Neural cell (in vitro differentiated cells): ENCODE results near the gene RUBCNL. TPM values are rescaled to one million over a fixed set of nuclear protein-coding genes. Genes with fewer than 3 reads are reported as not detected.

ENCODE experiments used
- H2AFZ ChIP-seq: fragments of 200-600, 300-800 bp; sonication (generic), shearing (Covaris generic); 2 replicates; pipeline ENCODE4 v1.6.0; 2014; ENCODE audit warnings: low read depth, mild to moderate bottlenecking, antibody characterized with exemption, low read length, moderate library complexity
- H3F3A ChIP-seq: fragments of 200-600 bp; shearing (Covaris generic); 2 replicates; pipeline ENCODE4 v1.6.1; 2016; ENCODE audit warnings: mild to moderate bottlenecking, moderate library complexity, mixed read lengths, antibody characterized with exemption, low read length; ENCODE audit not compliant: insufficient read depth, poor library complexity, severe bottlenecking
- H3K27ac ChIP-seq: fragments of 200-600, 300-800 bp; sonication (generic), shearing (Covaris generic); 2 replicates; pipeline ENCODE4 v1.5.1; 2014; ENCODE audit warnings: mild to moderate bottlenecking, low read length, moderate library complexity
- H3K27me3 ChIP-seq: fragments of 300-800, 200-600 bp; sonication (generic), shearing (Covaris generic); 2 replicates; pipeline ENCODE4 v1.6.0; 2014; ENCODE audit warnings: mild to moderate bottlenecking, low read depth, low read length, moderate library complexity; ENCODE audit not compliant: insufficient read depth
- H3K36me3 ChIP-seq: fragments of 300-800, 200-600 bp; sonication (generic), shearing (Covaris generic); 2 replicates; pipeline ENCODE4 v1.5.1; 2014; ENCODE audit warnings: mild to moderate bottlenecking, antibody characterized with exemption, low read length, moderate library complexity; ENCODE audit not compliant: insufficient read depth
- H3K4me2 ChIP-seq: fragments of 300-800, 200-600 bp; sonication (generic), shearing (Covaris generic); 2 replicates; pipeline ENCODE4 v1.6.0; 2014; ENCODE audit warnings: mild to moderate bottlenecking, low read length
- H3K4me3 ChIP-seq: fragments of 300-800, 200-600 bp; sonication (generic), shearing (Covaris generic); 2 replicates; pipeline ENCODE4 v1.5.1; 2014; ENCODE audit warnings: mild to moderate bottlenecking, low read length, moderate library complexity
- H3K79me2 ChIP-seq: fragments of 200-600 bp; shearing (Covaris generic); replicated peaks from 2 replicates; pipeline ENCODE4 v1.6.0; 2014; ENCODE audit warnings: mild to moderate bottlenecking, low read length, moderate library complexity; ENCODE audit not compliant: insufficient read depth
- H3K9ac ChIP-seq: fragments of 300-800, 200-600 bp; sonication (generic), shearing (Covaris generic); 2 replicates; pipeline ENCODE4 v1.6.1; 2016; ENCODE audit warnings: mild to moderate bottlenecking, low read length, mixed read lengths
- H3K9me2 ChIP-seq: fragments of 200-600 bp; shearing (Covaris generic); 2 replicates; pipeline ENCODE4 v1.6.1; 2016; ENCODE audit warnings: mild to moderate bottlenecking, low read length, mixed read lengths; ENCODE audit not compliant: insufficient read depth
- H3K9me3 ChIP-seq: fragments of 200-600, 300-800 bp; sonication (generic), shearing (Covaris generic); 2 replicates; pipeline ENCODE4 v1.6.1; 2016; ENCODE audit warnings: mild to moderate bottlenecking, mixed run types, low read length, moderate library complexity, mixed read lengths
- H4K20me1 ChIP-seq: fragments of 200-600 bp; shearing (Covaris generic); 2 replicates; pipeline ENCODE4 v1.6.1; 2016; ENCODE audit warnings: mild to moderate bottlenecking, mixed run types; ENCODE audit not compliant: insufficient read depth
- CTCF ChIP-seq: fragments of 450-650 bp; IDR thresholded peaks from 2 replicates; pipeline ENCODE4 v1.5.1; 2014; ENCODE audit warnings: antibody characterized with exemption, mild to moderate bottlenecking, moderate library complexity; ENCODE audit not compliant: poor library complexity, severe bottlenecking
- EP300 ChIP-seq: fragments of 450-650 bp; conservative IDR thresholded peaks from 2 replicates; pipeline ENCODE4 v1.6.1; 2014; ENCODE audit warnings: antibody characterized with exemption, mild to moderate bottlenecking, moderate library complexity; ENCODE audit not compliant: poor library complexity, severe bottlenecking
- EZH2 ChIP-seq: fragments of 200-600, 300-800 bp; shearing (Covaris generic), sonication (generic); IDR thresholded peaks from 2 replicates; pipeline ENCODE4 v1.6.1; 2014; ENCODE audit warnings: antibody characterized with exemption, low read length, borderline replicate concordance, mild to moderate bottlenecking; ENCODE audit not compliant: insufficient read depth, poor library complexity, severe bottlenecking
- MXI1 ChIP-seq: fragments of 450-650 bp; conservative IDR thresholded peaks from 2 replicates; pipeline ENCODE4 v1.6.1; 2014; ENCODE audit warnings: antibody characterized with exemption, mild to moderate bottlenecking; ENCODE audit not compliant: poor library complexity, severe bottlenecking
- POLR2AphosphoS5 ChIP-seq: IDR thresholded peaks from 2 replicates; pipeline ENCODE4 v1.6.1; 2012
- RAD21 ChIP-seq: fragments of 450-650 bp; conservative IDR thresholded peaks from 2 replicates; pipeline ENCODE4 v1.6.1; 2014; ENCODE audit warnings: antibody characterized with exemption, mild to moderate bottlenecking, moderate library complexity
- REST ChIP-seq: IDR thresholded peaks from 2 replicates; pipeline ENCODE4 v1.6.1; 2012; ENCODE audit warnings: borderline replicate concordance
- SMC3 ChIP-seq: fragments of 450-650 bp; conservative IDR thresholded peaks from 2 replicates; pipeline ENCODE4 v1.6.1; 2014; ENCODE audit warnings: antibody characterized with exemption, mild to moderate bottlenecking, moderate library complexity; ENCODE audit not compliant: poor library complexity
- TAF1 ChIP-seq: IDR thresholded peaks from 2 replicates; pipeline ENCODE4 v1.6.1; 2012; ENCODE audit warnings: low read depth
- polyA plus RNA-seq: library from polyadenylated mRNA; depleted of rRNA; stranded (reverse); fragments of >200 nt; gene quantifications from 2 replicates; pipeline ENCODE4 v1.2.3, GENCODE V29; 2014

Gene RUBCNL
- polyA plus RNA-seq, 1 donor from 2014 or later = not detected

GRCh38 chr13:46343279-46343994, 43.6 kb downstream of the RUBCNL start:
- no peak overlapping the region for H2AFZ ChIP-seq
- no peaks in the 10 kb centered on the region for H3F3A ChIP-seq
- H3K27me3 ChIP-seq = no peaks in the 10 kb centered on the region
- H3K36me3 ChIP-seq = no peaks in the 10 kb centered on the region
- no peak for TF ChIP-seq EZH2
- H3K4me3 ChIP-seq = no peak overlapping the region
- no peak overlapping the region for H3K9ac ChIP-seq
- no peak overlapping the region for H3K4me2 ChIP-seq
- H3K79me2 ChIP-seq = no peaks in the 10 kb centered on the region
- no peaks in the 10 kb centered on the region for H3K9me2 ChIP-seq
- H3K27ac ChIP-seq = no peak overlapping the region
- H3K9me3 ChIP-seq = no peaks in the 10 kb centered on the region
- H4K20me1 ChIP-seq = no peaks in the 10 kb centered on the region

DNA sequence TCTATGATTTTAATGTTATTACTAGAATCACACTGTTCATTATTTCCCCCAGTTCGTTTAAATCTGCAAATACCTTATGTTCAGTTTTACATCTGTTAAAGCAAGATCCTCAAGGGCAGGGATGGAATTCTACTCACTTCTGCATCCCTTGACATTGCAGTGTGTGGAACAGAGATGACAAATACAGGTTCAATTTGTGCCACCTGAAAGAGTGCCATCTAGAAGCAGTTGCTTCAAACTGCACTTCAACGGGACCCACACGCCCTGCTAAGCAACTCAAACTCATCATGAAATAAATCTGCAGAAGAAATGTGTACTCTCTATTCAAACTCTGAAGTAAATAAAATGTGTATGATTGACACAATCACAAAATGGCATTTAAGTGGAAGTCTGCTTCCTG, 44.5 kb downstream of the RUBCNL start:
- Histone ChIP-seq H3K79me2 (no peaks in the 10 kb centered on the region), H3K9me2 (no peaks in the 10 kb centered on the region), H3F3A (no peaks in the 10 kb centered on the region), H3K9me3 (no peaks in the 10 kb centered on the region), H3K27me3 (no peaks in the 10 kb centered on the region), H3K9ac (no peak overlapping the region), H3K27ac (no peak overlapping the region), H3K36me3 (no peaks in the 10 kb centered on the region), H4K20me1 (no peaks in the 10 kb centered on the region), H3K4me2 (no peak overlapping the region), H3K4me3 (no peak overlapping the region), H2AFZ (no peak overlapping the region)
- TF ChIP-seq TAF1 (no peak), RAD21 (no peak), EZH2 (no peak), REST (no peak), MXI1 (no peak), EP300 (no peak), CTCF (no peak), POLR2AphosphoS5 (no peak), SMC3 (no peak)
